ENCODE results near the gene PKMYT1.

- TF ChIP-seq CTCF (conservative IDR thresholded peaks at IDR 0.05 in 1 of 2, IDR thresholded peaks at IDR 0.05 in 1 of 2; ENCODE audit: low read depth in 1 of 2, low read length in 2 of 2) (no peak), EZH2 (IDR thresholded peaks at IDR 0.05; ENCODE audit: low read length, missing control alignments) (peak; percentile 94)
These were observed 15.5 kb downstream of the PKMYT1 start for GRCh38 chr16:2964475-2965336.
